T-helper 1 cell treated with Interleukin-12 subunit alpha and Interleukin-12 subunit beta and Interleukin-4 antibody, amounts not matched to agents 30 μg/mL and 1 μg/mL, for 36 hours (primary cell): Measurements from ENCODE around the gene PCSK9.

ENCODE experiments used
- H3K27ac Mint-ChIP-seq: one replicate; pipeline ENCODE4 v1.8.0; 2021; ENCODE audit warnings: mild to moderate bottlenecking, mixed read lengths
- H3K27me3 Mint-ChIP-seq: one replicate; pipeline ENCODE4 v1.8.0; 2021; ENCODE audit warnings: low read depth, mixed read lengths
- H3K36me3 Mint-ChIP-seq: one replicate; pipeline ENCODE4 v1.8.0; 2021; ENCODE audit warnings: low read depth, mixed read lengths
- H3K4me1 Mint-ChIP-seq: one replicate; pipeline ENCODE4 v1.8.0; 2021; ENCODE audit warnings: low read depth, mixed read lengths
- H3K4me3 Mint-ChIP-seq: one replicate; pipeline ENCODE4 v1.8.0; 2021; ENCODE audit warnings: mild to moderate bottlenecking, moderate library complexity, mixed read lengths
- H3K9me3 Mint-ChIP-seq: one replicate; pipeline ENCODE4 v1.8.0; 2021; ENCODE audit warnings: mixed read lengths

Gene PCSK9

GRCh38 chr1:55044617-55045397, 5.5 kb downstream of the PCSK9 start:
- no peaks in the 10 kb centered on the region for H3K9me3 Mint-ChIP-seq
- H3K27me3 Mint-ChIP-seq = peaks cover 30% of the 10 kb centered on the region
- no peak overlapping the region for H3K4me3 Mint-ChIP-seq
- no peaks in the 10 kb centered on the region for H3K4me1 Mint-ChIP-seq
- no peak overlapping the region for H3K27ac Mint-ChIP-seq
- no peaks in the 10 kb centered on the region for H3K36me3 Mint-ChIP-seq

DNA sequence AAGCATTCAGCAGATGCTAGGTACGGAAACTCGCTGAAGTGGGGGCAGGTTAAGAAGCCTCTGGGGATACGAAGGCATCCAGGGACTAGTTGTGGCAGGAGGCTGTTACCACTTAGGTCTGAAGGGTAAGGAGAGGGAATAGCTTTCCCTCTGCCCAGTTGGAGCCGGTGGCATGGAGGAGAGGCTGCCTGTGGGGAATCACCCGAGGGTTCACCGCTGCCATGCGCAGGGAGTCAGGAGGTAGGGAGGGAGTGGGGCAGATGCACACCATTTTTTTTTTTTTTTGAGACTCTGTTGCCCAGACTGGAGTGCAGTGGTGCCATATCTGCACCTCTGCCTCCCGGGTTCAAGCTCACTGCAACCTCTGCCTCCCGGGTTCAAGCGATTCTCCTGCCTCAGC, 6.1 kb downstream of the PCSK9 start:
- Mint-ChIP-seq H3K4me1 (no peaks in the 10 kb centered on the region), H3K27me3 (peaks cover 23% of the 10 kb centered on the region), H3K4me3 (no peak overlapping the region), H3K9me3 (no peaks in the 10 kb centered on the region), H3K36me3 (no peaks in the 10 kb centered on the region), H3K27ac (no peak overlapping the region)

DNA sequence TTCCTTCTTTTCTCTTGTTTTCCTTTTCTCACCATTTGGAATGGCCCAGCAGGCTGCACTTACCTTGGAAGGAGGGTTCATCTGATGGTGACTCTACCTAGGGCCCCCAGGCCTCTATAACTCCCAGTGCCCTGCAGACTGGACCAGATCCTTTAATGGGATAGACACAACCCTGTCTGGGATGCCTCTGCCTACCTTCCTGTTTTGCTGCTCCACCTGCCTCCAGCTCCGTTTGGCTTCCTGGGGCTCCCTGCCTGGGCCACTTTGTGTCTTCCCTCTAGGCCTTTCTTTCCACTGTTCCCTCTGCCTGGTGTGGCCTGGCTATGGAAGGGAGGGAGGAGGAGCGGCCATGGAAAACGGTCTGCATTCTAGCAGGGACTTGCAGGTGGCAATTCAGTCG, 7.5 kb downstream of the PCSK9 start:
- no peaks in the 10 kb centered on the region for H3K9me3 Mint-ChIP-seq
- H3K27me3 Mint-ChIP-seq = peaks cover 11% of the 10 kb centered on the region
- H3K4me3 Mint-ChIP-seq = no peak overlapping the region
- no peak overlapping the region for H3K27ac Mint-ChIP-seq
- H3K36me3 Mint-ChIP-seq = no peaks in the 10 kb centered on the region
- H3K4me1 Mint-ChIP-seq = no peaks in the 10 kb centered on the region

DNA sequence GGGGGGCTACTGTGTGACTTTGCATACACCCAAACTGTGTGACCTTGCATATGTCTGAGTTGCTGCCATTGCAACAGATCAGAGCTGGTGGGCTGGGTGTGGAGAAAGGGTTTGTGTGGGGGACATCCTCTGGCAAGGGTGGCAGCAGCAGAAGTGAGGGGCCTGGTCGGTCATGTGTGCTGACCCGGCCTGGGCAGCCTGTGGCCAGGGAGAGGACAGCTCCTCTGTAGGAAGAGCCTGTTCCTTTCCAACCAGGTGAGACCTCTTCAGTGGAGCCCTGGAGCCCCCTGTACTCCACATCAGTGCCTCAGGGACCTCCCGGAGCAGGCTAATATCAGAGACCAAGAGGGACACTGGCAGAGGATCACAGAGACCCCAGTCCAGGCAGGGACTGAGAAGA, 8.3 kb downstream of the PCSK9 start:
- no peaks in the 10 kb centered on the region for H3K36me3 Mint-ChIP-seq
- H3K4me1 Mint-ChIP-seq = no peaks in the 10 kb centered on the region
- no peaks in the 10 kb centered on the region for H3K9me3 Mint-ChIP-seq
- no peak overlapping the region for H3K4me3 Mint-ChIP-seq
- peaks cover 5% of the 10 kb centered on the region for H3K27me3 Mint-ChIP-seq
- H3K27ac Mint-ChIP-seq = no peak overlapping the region

DNA sequence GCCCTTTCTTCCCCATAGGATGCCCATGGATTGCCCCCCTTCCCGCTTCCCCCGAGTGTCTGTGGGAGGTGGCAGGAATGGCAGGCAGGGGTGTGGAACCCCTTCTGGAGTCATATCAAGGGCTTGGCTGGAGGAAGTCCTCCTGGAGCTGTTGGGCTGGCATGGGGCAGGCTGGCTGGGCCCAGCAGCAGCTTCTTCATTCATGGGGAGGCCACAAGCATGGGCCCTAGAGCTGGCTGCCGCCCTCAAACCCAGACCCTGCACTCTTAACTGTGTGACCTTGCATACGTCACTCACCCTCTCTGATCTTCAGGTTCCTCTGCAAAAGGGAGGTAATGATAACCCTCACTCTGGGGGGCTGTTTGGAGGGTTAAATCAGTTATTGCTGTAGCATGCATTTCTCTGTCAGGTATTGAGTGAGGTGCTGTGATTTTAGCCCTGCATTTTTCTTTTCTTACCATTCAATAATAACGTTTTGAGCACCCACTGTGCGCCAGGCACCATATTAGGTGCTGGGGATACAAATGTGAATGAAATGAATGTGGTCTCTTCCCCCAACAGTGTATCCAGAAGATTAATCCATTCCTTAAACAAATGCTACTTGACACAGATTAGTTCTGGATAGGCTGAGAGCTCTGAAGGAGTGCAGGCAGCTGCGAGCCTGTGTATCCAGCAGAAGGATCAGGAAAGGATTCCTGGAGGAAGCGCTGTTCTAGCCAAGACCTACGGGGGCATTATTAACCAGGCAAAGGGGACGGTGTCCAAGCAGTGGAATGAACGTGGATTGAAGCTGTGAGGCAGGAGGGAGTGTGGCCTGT, 9.3 kb downstream of the PCSK9 start:
- no peak overlapping the region for H3K27ac Mint-ChIP-seq
- no peaks in the 10 kb centered on the region for H3K27me3 Mint-ChIP-seq

GRCh38 chr1:55049271-55049913, 10.0 kb downstream of the PCSK9 start:
- no peaks in the 10 kb centered on the region for H3K27me3 Mint-ChIP-seq
- H3K4me3 Mint-ChIP-seq = no peak overlapping the region
- no peaks in the 10 kb centered on the region for H3K4me1 Mint-ChIP-seq
- no peaks in the 10 kb centered on the region for H3K36me3 Mint-ChIP-seq
- no peaks in the 10 kb centered on the region for H3K9me3 Mint-ChIP-seq
- no peak overlapping the region for H3K27ac Mint-ChIP-seq

More for the DNA sequence above, 9.3 kb downstream of the PCSK9 start:
- Mint-ChIP-seq H3K36me3 (no peaks in the 10 kb centered on the region), H3K4me1 (no peaks in the 10 kb centered on the region), H3K4me3 (no peak overlapping the region), H3K9me3 (no peaks in the 10 kb centered on the region)

DNA sequence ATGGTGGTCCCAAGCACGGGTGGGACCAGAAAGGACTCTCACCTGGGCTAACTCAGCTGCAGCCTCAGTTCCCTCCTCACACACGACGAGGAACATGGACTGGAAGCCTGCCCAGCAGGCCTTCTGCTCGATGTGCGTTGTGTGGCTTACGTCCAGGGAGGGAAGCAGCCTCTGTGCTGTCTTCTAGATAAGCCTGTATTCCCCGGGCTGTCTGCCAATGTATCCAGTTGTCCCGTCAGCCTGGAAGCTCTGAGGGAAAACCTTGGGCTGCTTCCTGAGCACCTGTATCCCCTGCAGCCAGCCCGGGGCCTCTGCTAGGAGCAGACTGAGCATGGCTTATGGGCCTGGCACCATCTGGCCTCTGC, 10.5 kb downstream of the PCSK9 start:
- Mint-ChIP-seq H3K27ac (no peak overlapping the region), H3K9me3 (no peaks in the 10 kb centered on the region), H3K36me3 (no peaks in the 10 kb centered on the region), H3K4me3 (no peak overlapping the region), H3K27me3 (no peaks in the 10 kb centered on the region), H3K4me1 (no peaks in the 10 kb centered on the region)

GRCh38 chr1:55050283-55050682, 10.9 kb downstream of the PCSK9 start:
- Mint-ChIP-seq H3K4me1 (no peaks in the 10 kb centered on the region), H3K9me3 (no peaks in the 10 kb centered on the region), H3K4me3 (no peak overlapping the region), H3K27me3 (no peaks in the 10 kb centered on the region), H3K36me3 (no peaks in the 10 kb centered on the region), H3K27ac (no peak overlapping the region)

DNA sequence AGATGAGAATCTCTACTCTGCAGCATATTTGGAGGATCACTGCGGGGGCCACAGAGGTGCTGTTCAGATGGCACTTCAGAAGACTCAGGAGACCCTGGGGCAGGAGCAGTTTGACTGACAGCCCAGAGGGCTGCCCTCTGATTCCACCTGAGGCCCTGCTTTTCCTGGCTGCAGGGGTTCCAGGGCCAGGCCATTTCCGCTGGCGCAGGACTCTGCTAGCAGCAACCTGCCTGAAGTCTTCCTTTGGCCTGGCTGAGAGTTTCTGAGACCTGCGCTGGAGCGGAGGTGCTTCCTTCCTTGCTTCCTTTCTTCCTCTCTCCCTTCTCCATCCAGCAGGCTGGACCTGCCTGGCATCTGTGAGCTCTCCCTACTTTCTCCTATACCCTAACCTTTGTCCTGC, 11.8 kb downstream of the PCSK9 start:
- Mint-ChIP-seq H3K36me3 (no peaks in the 10 kb centered on the region), H3K27ac (no peak overlapping the region), H3K9me3 (no peaks in the 10 kb centered on the region), H3K4me3 (no peak overlapping the region), H3K27me3 (no peaks in the 10 kb centered on the region), H3K4me1 (no peaks in the 10 kb centered on the region)

DNA sequence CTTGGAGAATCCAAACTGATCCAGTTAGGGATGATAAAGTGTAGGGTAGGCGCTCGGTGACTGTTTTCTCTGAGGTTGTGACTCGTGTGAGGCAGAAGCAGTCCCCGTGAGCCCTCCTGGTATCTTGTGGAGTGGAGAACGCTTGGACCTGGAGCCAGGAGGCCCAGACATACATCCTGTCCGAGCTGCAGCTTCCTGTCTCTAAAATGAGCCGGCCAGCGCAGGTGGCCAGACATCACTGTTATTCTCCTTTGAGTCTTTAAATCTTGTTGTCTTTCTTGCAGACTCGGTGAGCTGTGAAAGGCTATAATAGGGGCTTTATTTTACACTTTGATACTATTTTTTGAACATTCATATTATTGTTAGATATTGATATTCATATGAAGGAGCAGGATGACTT, 12.3 kb downstream of the PCSK9 start:
- Mint-ChIP-seq H3K4me1 (no peaks in the 10 kb centered on the region), H3K27me3 (no peaks in the 10 kb centered on the region), H3K9me3 (no peaks in the 10 kb centered on the region), H3K36me3 (no peaks in the 10 kb centered on the region), H3K27ac (no peak overlapping the region), H3K4me3 (no peak overlapping the region)

GRCh38 chr1:55052221-55053142, 13.1 kb downstream of the PCSK9 start:
- no peak overlapping the region for H3K27ac Mint-ChIP-seq
- H3K4me1 Mint-ChIP-seq = no peaks in the 10 kb centered on the region
- no peaks in the 10 kb centered on the region for H3K27me3 Mint-ChIP-seq
- no peaks in the 10 kb centered on the region for H3K9me3 Mint-ChIP-seq
- no peaks in the 10 kb centered on the region for H3K36me3 Mint-ChIP-seq
- H3K4me3 Mint-ChIP-seq = no peak overlapping the region

DNA sequence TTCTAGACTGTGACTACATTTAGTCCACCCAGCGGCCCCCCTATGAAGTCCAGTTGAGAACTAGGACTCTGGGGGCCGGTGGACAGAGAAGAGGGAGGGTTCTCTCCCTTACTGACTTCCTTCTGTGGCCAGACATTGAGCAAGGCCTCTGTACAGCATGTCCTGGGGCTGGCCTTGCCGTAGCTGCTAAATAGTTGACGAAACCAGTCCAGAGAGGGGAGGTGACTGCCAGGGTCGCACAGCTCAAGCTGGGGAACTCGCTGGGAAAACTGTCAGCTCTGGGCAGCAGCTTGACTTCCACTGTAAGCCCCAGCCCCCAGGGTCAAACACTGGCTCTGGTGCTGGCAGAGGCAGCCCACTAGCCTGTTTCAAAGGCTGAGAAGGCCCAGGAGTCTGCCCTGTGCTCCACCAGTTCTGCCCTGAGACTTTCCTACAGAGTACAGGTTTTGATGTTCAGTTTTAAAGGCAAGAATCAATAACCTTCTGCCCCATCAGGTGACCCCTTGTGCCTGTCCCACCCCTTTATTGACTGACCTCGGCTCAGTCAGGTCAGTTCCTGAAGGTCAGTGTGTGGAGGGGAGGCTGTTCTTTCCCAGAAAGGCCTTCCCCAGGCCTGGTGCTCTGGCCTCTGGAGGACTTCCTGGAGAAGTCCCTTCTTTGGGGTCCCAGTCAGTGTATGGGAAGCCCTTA, 14.1 kb downstream of the PCSK9 start:
- Mint-ChIP-seq H3K27ac (no peak overlapping the region), H3K4me1 (no peaks in the 10 kb centered on the region), H3K4me3 (no peak overlapping the region), H3K36me3 (no peaks in the 10 kb centered on the region), H3K9me3 (no peaks in the 10 kb centered on the region), H3K27me3 (no peaks in the 10 kb centered on the region)

DNA sequence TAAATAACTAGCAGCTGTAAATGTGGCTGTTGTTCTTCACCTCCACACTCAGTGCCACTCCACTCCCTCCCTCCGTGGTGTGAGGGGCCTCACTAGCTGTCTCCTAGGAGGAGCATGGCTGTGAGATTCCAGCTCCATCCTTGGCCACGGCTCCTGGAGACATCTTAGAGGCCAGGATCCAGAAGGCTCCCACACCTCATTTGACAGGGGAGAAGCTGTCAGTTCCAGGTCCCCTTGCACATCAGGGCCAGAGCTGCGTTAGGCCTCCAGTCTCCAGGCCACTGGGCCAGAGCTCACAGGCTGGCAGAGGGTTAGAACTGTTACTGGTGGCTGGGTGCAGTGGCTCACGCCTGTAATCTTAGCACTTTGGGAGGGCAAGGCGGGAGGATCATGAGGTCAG, 15.0 kb downstream of the PCSK9 start:
- H3K27ac Mint-ChIP-seq = no peak overlapping the region
- H3K9me3 Mint-ChIP-seq = no peaks in the 10 kb centered on the region
- no peaks in the 10 kb centered on the region for H3K27me3 Mint-ChIP-seq
- H3K36me3 Mint-ChIP-seq = no peaks in the 10 kb centered on the region
- H3K4me1 Mint-ChIP-seq = no peaks in the 10 kb centered on the region
- H3K4me3 Mint-ChIP-seq = no peak overlapping the region
